Mucosa of descending colon (tissue), 3 donors: ENCODE data around the gene ZFHX2. TPM values are rescaled to one million over a fixed set of nuclear protein-coding genes. Genes with fewer than 3 reads are reported as not detected.

Experiments used
- ATAC-seq: fragments of 200-7000 bp; cut with Tn5 transposase; one replicate; pipeline ENCODE4 v1.9.1; 2020; ENCODE audit warnings: mild to moderate bottlenecking, moderate library complexity
- DNase-seq, 3 donors: peaks; one replicate each; pipeline ENCODE4 v3.0.0-alpha.2; 2020
- H3K36me3 ChIP-seq: fragments of 200-600 bp; one replicate; pipeline ENCODE4 v1.8.0; 2021; ENCODE audit warnings: low read depth, mild to moderate bottlenecking
- H3K4me1 ChIP-seq: fragments of 200-600 bp; one replicate; pipeline ENCODE4 v1.8.0; 2021; ENCODE audit warnings: low read depth, mild to moderate bottlenecking
- H3K4me3 ChIP-seq: fragments of 200-600 bp; one replicate; pipeline ENCODE4 v1.8.0; 2021; ENCODE audit warnings: mild to moderate bottlenecking
- H3K9me3 ChIP-seq: fragments of 200-600 bp; one replicate; pipeline ENCODE4 v1.8.0; 2021; ENCODE audit warnings: mild to moderate bottlenecking
- intact Hi-C, 2 donors: fragments of 100-400 bp; cut with DNase I in 1 of 2; cut with micrococcal nuclease in 1 of 2; formaldehyde crosslinking; loops; one replicate each; pipeline versions ENCODE4 v1.11.0 to v1.11.1; 2022; cut with DNase I, micrococcal nuclease
- total RNA-seq, 3 donors: library from RNA; stranded (reverse); fragmentation: NEBNext Ultra II Directional in 2 of 3; extraction: Animal tissue kit (Norgen Biotek cat#: 25700) in 2 of 3; gene quantifications; one replicate each; pipeline versions ENCODE4 v1.2.1 to v1.2.4, GENCODE V29; 2021 to 2023
- TF ChIP-seq, protein P1 (sequence below): fragments of 200-600 bp; IDR thresholded peaks from one replicate; pipeline ENCODE4 v1.8.0; 2022; ENCODE audit warnings: antibody characterized with exemption, mild to moderate bottlenecking
- donor health status: DM: no; HTN: no; CAD: no; lungs with moderate emphysema.
- donor health status: DM: no; HTN: no; CAD: no.
- donor health status: DM: no; HTN: yes; CAD: no.

The ZFHX2 gene
- total RNA-seq, 3 donors from 2014 or later: 0.92 to 3.2 (median 1.6) TPM

GRCh38 chr14:23569443-23570151, 18.0 kb upstream of the ZFHX2 start:
- ATAC-seq (no peak), DNase-seq (no peak)
- Histone ChIP-seq H3K4me3 (no peak overlapping the region), H3K4me1 (no peaks in the 10 kb centered on the region), H3K9me3 (no peaks in the 10 kb centered on the region), H3K36me3 (no peaks in the 10 kb centered on the region)
- intact Hi-C loops: no loop called here
- TF ChIP-seq, protein P1, sequence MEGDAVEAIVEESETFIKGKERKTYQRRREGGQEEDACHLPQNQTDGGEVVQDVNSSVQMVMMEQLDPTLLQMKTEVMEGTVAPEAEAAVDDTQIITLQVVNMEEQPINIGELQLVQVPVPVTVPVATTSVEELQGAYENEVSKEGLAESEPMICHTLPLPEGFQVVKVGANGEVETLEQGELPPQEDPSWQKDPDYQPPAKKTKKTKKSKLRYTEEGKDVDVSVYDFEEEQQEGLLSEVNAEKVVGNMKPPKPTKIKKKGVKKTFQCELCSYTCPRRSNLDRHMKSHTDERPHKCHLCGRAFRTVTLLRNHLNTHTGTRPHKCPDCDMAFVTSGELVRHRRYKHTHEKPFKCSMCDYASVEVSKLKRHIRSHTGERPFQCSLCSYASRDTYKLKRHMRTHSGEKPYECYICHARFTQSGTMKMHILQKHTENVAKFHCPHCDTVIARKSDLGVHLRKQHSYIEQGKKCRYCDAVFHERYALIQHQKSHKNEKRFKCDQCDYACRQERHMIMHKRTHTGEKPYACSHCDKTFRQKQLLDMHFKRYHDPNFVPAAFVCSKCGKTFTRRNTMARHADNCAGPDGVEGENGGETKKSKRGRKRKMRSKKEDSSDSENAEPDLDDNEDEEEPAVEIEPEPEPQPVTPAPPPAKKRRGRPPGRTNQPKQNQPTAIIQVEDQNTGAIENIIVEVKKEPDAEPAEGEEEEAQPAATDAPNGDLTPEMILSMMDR: no peak

GRCh38 chr14:23568600-23569331, 17.2 kb upstream of the ZFHX2 start:
- DNase-seq (peak in 1 of 3 donors; percentile 39), ATAC-seq (no peak)
- TF ChIP-seq, protein P1: no peak
- no peaks in the 10 kb centered on the region for H3K36me3 ChIP-seq
- H3K4me1 ChIP-seq: no peaks in the 10 kb centered on the region
- H3K4me3 ChIP-seq: no peak overlapping the region
- H3K9me3 ChIP-seq: no peaks in the 10 kb centered on the region
- intact Hi-C loops: no loop called here

DNA sequence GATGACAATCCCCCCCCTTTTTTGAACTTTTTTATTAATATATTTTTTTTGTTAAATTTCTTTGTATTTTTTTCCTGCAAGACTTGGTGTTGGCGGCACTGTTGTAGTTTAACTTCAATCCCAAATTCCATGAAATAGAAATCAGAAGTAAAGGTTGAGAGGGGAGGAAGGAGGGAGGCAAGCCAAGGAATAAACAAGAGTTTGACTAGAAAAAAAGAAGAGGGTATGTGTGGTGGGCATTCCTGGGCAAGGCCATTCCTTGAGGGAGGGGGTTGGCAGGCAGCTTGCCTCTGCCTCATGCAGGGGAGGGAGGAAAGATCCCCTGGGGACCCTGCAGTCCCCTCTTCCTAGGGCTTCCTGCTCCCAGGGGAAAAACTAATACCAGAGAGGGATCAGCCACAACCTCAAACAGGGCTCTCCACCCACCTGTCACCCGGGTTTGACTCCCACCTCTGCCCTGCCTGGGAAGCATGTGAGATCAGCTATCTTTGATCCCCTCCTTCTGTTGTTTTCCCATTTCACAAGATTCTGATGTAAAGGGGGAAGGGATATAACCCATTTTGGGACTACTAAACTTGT, 16.5 kb upstream of the ZFHX2 start:
- TF ChIP-seq, protein P1: no peak
- Histone ChIP-seq H3K4me1 (no peaks in the 10 kb centered on the region), H3K4me3 (no peak overlapping the region), H3K36me3 (no peaks in the 10 kb centered on the region), H3K9me3 (no peaks in the 10 kb centered on the region)
- intact Hi-C loops: no loop called here
- ATAC-seq: no peak
- DNase-seq: no peak

- TF ChIP-seq, protein P1: no peak
- intact Hi-C loops: no loop called here
- peak; percentile 95 to 97 (median 96) for DNase-seq
- Histone ChIP-seq H3K4me1 (no peaks in the 10 kb centered on the region), H3K9me3 (no peaks in the 10 kb centered on the region), H3K36me3 (no peaks in the 10 kb centered on the region), H3K4me3 (peak within 1 kb of the TSS; percentile 39)
- peak; percentile 96 for ATAC-seq
Measured at GRCh38 chr14:23567186-23568020, 15.8 kb upstream of the ZFHX2 start, which contains the start of gene AP1G2. TSS of gene AP1G2 (minus strand) at chr14:23567791. CDS start at chr14:23567314, 477 bp downstream.

GRCh38 chr14:23566778-23567185, 15.2 kb upstream of the ZFHX2 start:
- DNase-seq: no peak
- Histone ChIP-seq H3K9me3 (no peaks in the 10 kb centered on the region), H3K4me3 (peak overlapping the region; percentile 39), H3K36me3 (no peaks in the 10 kb centered on the region), H3K4me1 (no peaks in the 10 kb centered on the region)
- intact Hi-C loops: no loop called here
- TF ChIP-seq, protein P1: no peak
- peak; percentile 36 for ATAC-seq
